K562 (cell line): ENCODE measurements around the gene SLC16A10. TPM values are rescaled to one million over a fixed set of nuclear protein-coding genes. Genes with fewer than 3 reads are reported as not detected.

ENCODE experiments used
- ATAC-seq: fragments of 200-7000 bp; cut with Tn5 transposase; 3 replicates; pipeline ENCODE4 v1.9.1; 2020; ENCODE audit warnings: moderate library complexity
- BruUV-seq: library from RNA; stranded (reverse); fragments of 400-500 nt; replicated peaks from 2 replicates; lab custom pipeline; 2021; lab: Mats Ljungman, UMichigan
- CTCF ChIA-PET: fragments of 300-600 bp; formaldehyde crosslinking; extraction: SDS; loops from one replicate; lab custom pipeline; 2021; ENCODE audit warnings: low intra/inter-chr PET ratio; lab: Yijun Ruan, JAX
- POLR2A ChIA-PET: fragments of 300-600, 350-650 bp; sonication (Branson Sonifier 250); formaldehyde crosslinking; extraction: SDS; loops from one replicate; lab custom pipeline; 2021; ENCODE audit warnings: antibody characterized with exemption, inconsistent platforms; lab: Yijun Ruan, JAX
- DNase-seq, 4 experiments: peaks; one replicate each; pipeline versions ENCODE4 v3.0.0 to v3.0.0-alpha.2; 2011 to 2018; ENCODE audit warnings: low spot score in 3 of 4, mixed read lengths in 3 of 4; ENCODE audit errors: extremely low read depth in 1 of 4
- FAIRE-seq: peaks from 2 replicates; lab custom pipeline; 2011; peaks lifted over from hg19 to GRCh38; lab: Jason Lieb, UNC
- H2AFZ ChIP-seq: 2 replicates; pipeline ENCODE4 v1.6.0; 2011; ENCODE audit warnings: low read depth, low read length, control low read depth, inconsistent platforms
- H3K27ac ChIP-seq: fragments of 200-600 bp; 3 replicates; pipeline ENCODE4 v1.8.0; 2011; ENCODE audit warnings: low read depth, mild to moderate bottlenecking, control low read depth, inconsistent platforms, low read length, moderate library complexity, mixed read lengths; ENCODE audit errors: extremely low read depth
- H3K27me3 ChIP-seq, 2 experiments: fragments of 300-600 bp in 1 of 2; 2 replicates in 1 of 2; 3 replicates in 1 of 2; pipeline versions ENCODE4 v1.6.0 to v1.8.0; 2011; ENCODE audit warnings: inconsistent platforms in 2 of 2, low read length in 2 of 2, mild to moderate bottlenecking in 1 of 2, mixed read lengths in 1 of 2, moderate library complexity in 1 of 2; ENCODE audit not compliant: control insufficient read depth in 2 of 2, insufficient read depth in 2 of 2
- H3K36me3 ChIP-seq: fragments of 300-600 bp; 3 replicates; pipeline ENCODE4 v1.8.0; 2011; ENCODE audit warnings: mild to moderate bottlenecking, low read length, inconsistent platforms; ENCODE audit not compliant: control insufficient read depth, insufficient read depth
- H3K4me1 ChIP-seq, 2 experiments: fragments of 200-600 bp in 1 of 2; replicated peaks in 1 of 2; 2 replicates in 1 of 2; 3 replicates in 1 of 2; pipeline versions ENCODE4 v1.5.1 to v1.8.0; 2011; ENCODE audit warnings: inconsistent platforms in 2 of 2, low read length in 2 of 2, mild to moderate bottlenecking in 1 of 2, mixed read lengths in 1 of 2, moderate library complexity in 1 of 2; ENCODE audit not compliant: control insufficient read depth in 2 of 2, insufficient read depth in 2 of 2
- H3K4me2 ChIP-seq: 2 replicates; pipeline ENCODE4 v1.6.1; 2011; ENCODE audit warnings: low read length, control low read depth, inconsistent platforms, mixed read lengths; ENCODE audit not compliant: insufficient read depth
- H3K4me3 ChIP-seq: fragments of 200-600 bp; sonication (generic), shearing (Covaris generic); 2 replicates; pipeline ENCODE4 v1.5.1; 2016; ENCODE audit warnings: control low read depth, inconsistent platforms
- H3K79me2 ChIP-seq: fragments of 200-600 bp; 3 replicates; pipeline ENCODE4 v1.8.0; 2011; ENCODE audit warnings: low read length, inconsistent platforms; ENCODE audit not compliant: control insufficient read depth, insufficient read depth
- H3K9ac ChIP-seq, 2 experiments: 2 replicates each; pipeline versions ENCODE4 v1.6.0 to v1.6.1; 2011; ENCODE audit warnings: low read depth in 2 of 2, low read length in 2 of 2, control low read depth in 1 of 2, inconsistent platforms in 1 of 2, mild to moderate bottlenecking in 1 of 2, mixed read lengths in 1 of 2; ENCODE audit not compliant: insufficient read depth in 1 of 2
- H3K9me1 ChIP-seq: one replicate; pipeline ENCODE4 v1.6.0; 2011; ENCODE audit warnings: inconsistent platforms, mild to moderate bottlenecking, low read length, moderate library complexity; ENCODE audit not compliant: control insufficient read depth, insufficient read depth
- H3K9me3 ChIP-seq: replicated peaks from 2 replicates; pipeline ENCODE4 v1.5.1; 2011; ENCODE audit warnings: low read depth, low read length, inconsistent platforms; ENCODE audit not compliant: control insufficient read depth, insufficient read depth
- H4K20me1 ChIP-seq: replicated peaks from 2 replicates; pipeline ENCODE4 v1.6.1; 2011; ENCODE audit warnings: low read length, inconsistent platforms, mixed read lengths; ENCODE audit not compliant: control insufficient read depth, insufficient read depth
- ARID1B ChIP-seq: fragments of 450-650 bp; IDR thresholded peaks from 2 replicates; pipeline ENCODE4 v1.6.1; 2016; ENCODE audit warnings: antibody characterized with exemption, mild to moderate bottlenecking, inconsistent platforms
- BRD4 ChIP-seq: fragments of 200-600 bp; sonication (generic); IDR thresholded peaks from 2 replicates; pipeline ENCODE4 v1.6.1; 2017; ENCODE audit warnings: inconsistent platforms
- C11orf30 ChIP-seq: fragments of 450-650 bp; IDR thresholded peaks from 2 replicates; pipeline ENCODE4 v1.6.1; 2016; ENCODE audit warnings: low read depth, mild to moderate bottlenecking
- MTA1 ChIP-seq: fragments of 450-650 bp; IDR thresholded peaks from 2 replicates; pipeline ENCODE4 v1.6.1; 2017; ENCODE audit warnings: borderline replicate concordance
- NFIC ChIP-seq: fragments of 450-650 bp; IDR thresholded peaks from 2 replicates; pipeline ENCODE4 v1.6.1; 2017; ENCODE audit warnings: mild to moderate bottlenecking, inconsistent platforms
- RBM39 ChIP-seq: fragments of 200-400 bp; formaldehyde crosslinking; optimal IDR thresholded peaks from 2 replicates; pipeline ENCODE3; 2018; ENCODE audit warnings: low read depth, low read length
- TRIM28 ChIP-seq: fragments of 450-650 bp; IDR thresholded peaks from 2 replicates; pipeline ENCODE4 v1.6.1; 2017
- ZFPM2 ChIP-seq: fragments of 250-450 bp; sonication (Bioruptor Pico); IDR thresholded peaks from 2 replicates; pipeline ENCODE4 v1.5.1; 2022; ENCODE audit warnings: mild to moderate bottlenecking
- ZNF316 ChIP-seq: fragments of 450-650 bp; IDR thresholded peaks from 2 replicates; pipeline ENCODE4 v1.6.1; 2016
- WGBS: fragments of 100-300 bp; shearing (Covaris generic); methylation state at CpG from one replicate; pipeline ENCODE4 v1.1.6; 2016; ENCODE audit warnings: low coverage, mixed read lengths; ENCODE audit not compliant: insufficient coverage; ENCODE audit errors: missing lambda C conversion rate; 5-methylcytosine and 5-hydroxymethylcytosine counted together
- in situ Hi-C: fragments of 300-500 bp; cut with MboI; formaldehyde crosslinking; loops from 4 replicates; pipeline ENCODE4 v1.15.0; 2018; ENCODE audit warnings: inconsistent platforms, mixed read lengths
- intact Hi-C: fragments of 100-400 bp; cut with micrococcal nuclease; formaldehyde crosslinking; loops from 2 replicates; pipeline ENCODE4 v1.14.2; 2022
- polyA plus RNA-seq, 8 experiments: library from polyadenylated mRNA; depleted of rRNA in 4 of 8; stranded (reverse) in 5 of 8; unstranded in 3 of 8; fragments of >200 nt; fragmentation: Nextera tagmentation in 2 of 8; fragmentation: Illumina TruSeq in 1 of 8; extraction: Ambion mirVana in 2 of 8; extraction: Trizol in 1 of 8; gene quantifications; 2 replicates each; pipeline versions ENCODE4 v1.2.1 to v1.2.3, GENCODE V29; 2011 to 2014; ENCODE audit warnings: inconsistent platforms in 1 of 8, missing spikeins in 1 of 8
- total RNA-seq, 7 experiments: library from RNA; depleted of rRNA in 6 of 7; stranded (reverse); fragments of >200 nt in 6 of 7; fragmentation: Illumina TruSeq in 2 of 7; extraction: Trizol in 2 of 7; gene quantifications; 2 replicates each; pipeline versions ENCODE4 v1.2.1 to v1.2.3, GENCODE V29; 2011 to 2021; ENCODE audit warnings: low replicate concordance in 1 of 7
- TF ChIP-seq, protein P1 (sequence below): fragments of 450-650 bp; IDR thresholded peaks from 2 replicates; pipeline ENCODE4 v1.6.1; 2016; ENCODE audit warnings: antibody characterized with exemption

SLC16A10 gene
- total and polyA plus RNA-seq, 9 of the 15 experiments (the other 6 are each of a cell fraction or from before 2014, with no cell fraction given), result 0.02 to 0.54 (median 0.24) TPM; not detected in 4

GRCh38 chr6:111147440-111147839 lies 60.1 kb downstream of the SLC16A10 start:
- DNase-seq (no peak), FAIRE-seq (no peak), ATAC-seq (no peak)
- no peaks in the 10 kb centered on the region for H3K79me2 ChIP-seq
- WGBS, result 2% methylated on average over 3 of the region's 3 CpGs
- H4K20me1 ChIP-seq, result no peaks in the 10 kb centered on the region
- H2AFZ ChIP-seq, result no peak overlapping the region
- in situ Hi-C loops, result no loop called here
- ChIA-PET POLR2A (no interaction called here), CTCF (no interaction called here)
- H3K4me2 ChIP-seq, result no peak overlapping the region
- H3K27ac ChIP-seq, result no peak overlapping the region
- H3K4me1 ChIP-seq, result no peaks in the 10 kb centered on the region
- H3K27me3 ChIP-seq, result no peaks in the 10 kb centered on the region; a peak in 1 of 5 replicates
- TF ChIP-seq NFIC, result no peak
- TF ChIP-seq C11orf30, result peak; percentile 46; the same call in 1 of the 2 replicates
- TF ChIP-seq TRIM28, result no peak
- TF ChIP-seq RBM39, result no peak
- no peak for TF ChIP-seq ARID1B
- TF ChIP-seq ZNF316, result peak; percentile 59
- TF ChIP-seq, protein P1, sequence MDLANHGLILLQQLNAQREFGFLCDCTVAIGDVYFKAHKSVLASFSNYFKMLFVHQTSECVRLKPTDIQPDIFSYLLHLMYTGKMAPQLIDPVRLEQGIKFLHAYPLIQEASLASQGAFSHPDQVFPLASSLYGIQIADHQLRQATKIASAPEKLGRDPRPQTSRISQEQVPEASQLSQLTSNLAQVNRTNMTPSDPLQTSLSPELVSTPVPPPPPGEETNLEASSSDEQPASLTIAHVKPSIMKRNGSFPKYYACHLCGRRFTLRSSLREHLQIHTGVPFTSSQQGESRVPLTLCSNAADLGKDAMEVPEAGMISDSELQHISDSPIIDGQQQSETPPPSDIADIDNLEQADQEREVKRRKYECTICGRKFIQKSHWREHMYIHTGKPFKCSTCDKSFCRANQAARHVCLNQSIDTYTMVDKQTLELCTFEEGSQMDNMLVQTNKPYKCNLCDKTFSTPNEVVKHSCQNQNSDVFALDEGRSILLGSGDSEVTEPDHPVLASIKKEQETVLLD, result no peak
- no peak for TF ChIP-seq MTA1
- TF ChIP-seq ZFPM2 (CRISPR knock-in tag), result no peak
- TF ChIP-seq BRD4, result no peak
- no peak overlapping the region for H3K9ac ChIP-seq
- no peaks in the 10 kb centered on the region for H3K36me3 ChIP-seq
- H3K4me3 ChIP-seq, result no peak overlapping the region
- BruUV-seq, result no TSS peak
- 0 out of 2 replicates have a peak, but pooled peaks cover 2% of the 10 kb centered on the region for H3K9me3 ChIP-seq
- intact Hi-C loops, result no loop called here
- no peaks in the 10 kb centered on the region for H3K9me1 ChIP-seq
